NB4 (cell line): ENCODE data around the gene PPL.

Experiments used
- CTCF ChIP-seq: IDR thresholded peaks from one replicate; pipeline ENCODE4 v1.5.1; 2012; ENCODE audit warnings: low read depth, low read length
- MAX ChIP-seq: IDR thresholded peaks from 2 replicates; pipeline ENCODE4 v1.6.1; 2011; ENCODE audit warnings: low read depth, low read length
- MYC ChIP-seq: IDR thresholded peaks from 2 replicates; pipeline ENCODE4 v1.6.1; 2011; ENCODE audit warnings: low read depth, low read length
- POLR2A ChIP-seq: IDR thresholded peaks from 2 replicates; pipeline ENCODE4 v1.6.1; 2011; ENCODE audit warnings: mild to moderate bottlenecking; ENCODE audit not compliant: insufficient read length; ENCODE audit errors: extremely low read depth

- TF ChIP-seq CTCF (no peak), POLR2A (no peak), MAX (no peak), MYC (no peak)
Observed at GRCh38 chr16:4869147-4869805, 67.7 kb downstream of the PPL start.
